22Rv1 (cell line): ENCODE data around the gene RPS4Y1.

Experiments
- CTCF ChIP-seq: fragments of 450-650 bp; IDR thresholded peaks from 2 replicates; pipeline ENCODE4 v1.5.1; 2017; ENCODE audit warnings: mild to moderate bottlenecking
- ZFX ChIP-seq: fragments of 450-650 bp; IDR thresholded peaks from 2 replicates; pipeline ENCODE4 v1.6.1; 2017; ENCODE audit warnings: antibody characterized with exemption, borderline replicate concordance

- no peak for TF ChIP-seq ZFX
- TF ChIP-seq CTCF, result no peak
These were observed 44.5 kb downstream of the RPS4Y1 start for GRCh38 chrY:2885880-2886279.
